GM12873 (cell line): ENCODE data around the gene TTC5.

Experiments used
- TF ChIP-seq, protein P1 (sequence below): IDR thresholded peaks from 2 replicates; pipeline ENCODE4 v1.5.1; 2012; ENCODE audit warnings: low read depth, mild to moderate bottlenecking, moderate library complexity, low read length, control low read depth; ENCODE audit not compliant: insufficient read depth; ENCODE audit errors: missing control alignments

Gene TTC5

GRCh38 chr14:20329355-20329754, 23.6 kb upstream of the TTC5 start:
- TF ChIP-seq, protein P1, sequence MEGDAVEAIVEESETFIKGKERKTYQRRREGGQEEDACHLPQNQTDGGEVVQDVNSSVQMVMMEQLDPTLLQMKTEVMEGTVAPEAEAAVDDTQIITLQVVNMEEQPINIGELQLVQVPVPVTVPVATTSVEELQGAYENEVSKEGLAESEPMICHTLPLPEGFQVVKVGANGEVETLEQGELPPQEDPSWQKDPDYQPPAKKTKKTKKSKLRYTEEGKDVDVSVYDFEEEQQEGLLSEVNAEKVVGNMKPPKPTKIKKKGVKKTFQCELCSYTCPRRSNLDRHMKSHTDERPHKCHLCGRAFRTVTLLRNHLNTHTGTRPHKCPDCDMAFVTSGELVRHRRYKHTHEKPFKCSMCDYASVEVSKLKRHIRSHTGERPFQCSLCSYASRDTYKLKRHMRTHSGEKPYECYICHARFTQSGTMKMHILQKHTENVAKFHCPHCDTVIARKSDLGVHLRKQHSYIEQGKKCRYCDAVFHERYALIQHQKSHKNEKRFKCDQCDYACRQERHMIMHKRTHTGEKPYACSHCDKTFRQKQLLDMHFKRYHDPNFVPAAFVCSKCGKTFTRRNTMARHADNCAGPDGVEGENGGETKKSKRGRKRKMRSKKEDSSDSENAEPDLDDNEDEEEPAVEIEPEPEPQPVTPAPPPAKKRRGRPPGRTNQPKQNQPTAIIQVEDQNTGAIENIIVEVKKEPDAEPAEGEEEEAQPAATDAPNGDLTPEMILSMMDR, result no peak

DNA sequence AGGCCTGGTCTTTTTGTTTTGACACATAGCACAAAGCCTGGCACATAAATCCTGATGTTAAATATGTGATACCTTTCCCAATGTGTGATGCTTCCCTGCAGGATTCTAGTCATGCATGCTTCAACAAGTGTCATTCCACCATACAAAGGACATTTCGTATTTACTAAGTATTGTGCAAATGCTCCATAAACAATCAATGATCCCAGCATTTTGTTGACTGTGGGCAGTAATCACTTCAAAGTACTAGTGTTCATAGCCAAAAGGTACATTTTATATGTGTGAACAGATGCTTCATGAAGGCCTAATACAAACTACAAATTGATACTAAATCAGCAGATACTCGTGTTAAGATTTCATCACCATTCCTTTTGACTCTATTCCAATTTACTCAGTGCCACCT, 23.0 kb upstream of the TTC5 start:
- TF ChIP-seq, protein P1, result no peak

- TF ChIP-seq, protein P1, result peak; percentile 58
Measured at GRCh38 chr14:20327005-20327869, 21.5 kb upstream of the TTC5 start.

DNA sequence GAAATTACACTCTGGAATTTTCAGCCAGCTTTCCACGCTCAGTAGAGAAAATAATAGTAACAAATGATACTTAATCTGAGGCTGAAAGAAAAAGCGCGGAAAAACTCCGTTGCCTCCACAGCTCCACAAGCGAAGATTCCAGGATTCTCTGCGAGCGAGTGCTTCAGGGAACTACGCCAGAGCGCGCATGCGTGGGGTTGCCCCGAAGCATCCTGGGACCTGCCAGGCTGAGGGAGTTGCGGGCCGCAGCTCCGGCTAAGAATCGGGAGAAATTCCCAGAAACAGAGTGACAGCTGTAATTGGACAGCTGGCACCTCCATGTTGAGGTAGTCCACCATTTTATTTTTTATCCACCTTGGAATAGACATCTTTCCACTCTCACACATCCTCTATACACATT, 12.0 kb upstream of the TTC5 start:
- TF ChIP-seq, protein P1, result no peak

DNA sequence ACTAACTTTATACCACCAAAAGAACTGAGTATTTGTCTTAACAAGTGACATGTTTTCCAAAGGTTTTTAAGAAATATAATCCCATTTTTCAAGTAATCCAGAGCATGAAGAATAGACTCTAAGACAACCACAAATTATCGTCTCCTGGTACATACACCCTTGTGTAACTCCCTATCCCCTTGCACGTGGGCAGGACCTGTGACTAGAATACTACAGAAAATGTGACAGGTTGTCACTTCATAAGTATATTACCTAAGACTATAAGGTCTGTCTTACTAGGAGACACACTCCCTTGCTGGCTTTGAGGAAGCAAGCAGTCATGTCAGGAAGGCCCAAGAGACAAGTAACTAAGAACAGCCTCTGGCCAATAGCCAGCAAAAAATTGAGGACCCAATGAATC, 8.3 kb upstream of the TTC5 start:
- TF ChIP-seq, protein P1, result no peak

DNA sequence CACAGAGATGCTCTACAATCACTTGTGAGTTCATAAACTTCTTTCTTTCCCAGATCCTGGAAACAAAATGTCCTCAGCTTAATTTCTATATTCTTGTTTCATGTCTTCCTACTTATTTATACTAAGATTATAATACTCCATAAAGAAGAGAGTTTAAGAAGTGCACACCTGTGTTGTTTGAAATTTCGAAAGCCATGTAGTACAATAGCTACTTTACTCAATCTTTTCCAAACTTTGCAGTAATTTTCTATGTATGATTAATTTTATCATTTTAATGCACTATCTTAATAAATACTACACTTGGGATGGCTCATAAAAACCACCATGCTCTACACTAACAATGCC, 300 bp upstream of the TTC5 start:
- TF ChIP-seq, protein P1, result no peak

DNA sequence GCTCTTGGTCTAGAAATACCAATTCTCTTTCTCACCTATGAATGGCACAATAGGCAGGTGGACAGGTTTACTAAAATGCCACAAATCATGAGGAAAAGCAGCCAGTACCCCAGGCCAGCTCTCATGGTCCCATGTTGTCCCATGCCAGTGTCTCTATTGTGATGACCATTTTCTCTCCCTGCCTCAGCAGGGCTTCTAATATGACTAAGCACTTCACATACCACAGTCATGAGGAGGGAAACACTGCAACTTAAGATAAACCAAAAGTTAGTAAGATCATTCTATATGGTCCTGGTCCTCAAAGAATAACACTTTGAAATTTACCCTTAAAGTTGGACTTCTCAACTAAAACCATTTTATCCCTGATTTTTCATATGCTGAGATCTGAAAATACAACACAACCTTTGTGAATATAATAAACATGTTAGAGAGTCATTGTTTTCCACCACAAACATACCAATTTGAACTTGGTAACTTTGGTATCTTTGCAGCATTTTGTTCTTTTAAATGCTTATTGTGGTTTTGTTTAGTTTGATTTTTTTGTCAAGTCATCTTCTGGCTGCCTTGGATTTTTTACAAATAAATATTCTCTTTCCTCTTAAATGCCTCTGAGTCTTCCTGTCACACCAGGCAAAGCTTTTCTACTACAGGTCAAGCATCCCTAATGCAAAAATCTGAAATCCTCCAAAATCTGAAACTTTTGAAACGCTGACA, 3.6 kb downstream of the TTC5 start:
- TF ChIP-seq, protein P1, result no peak
